RWPE2 (cell line): ENCODE measurements around the gene PCCA.

Source experiments
- ATAC-seq: fragments of 200-7000 bp; cut with Tn5 transposase; 3 replicates; pipeline ENCODE4 v1.9.1; 2021; ENCODE audit warnings: low read depth
- DNase-seq: peaks from one replicate; pipeline ENCODE4 v3.0.0-alpha.2; 2020; ENCODE audit warnings: low spot score
- H3K27ac ChIP-seq: fragments of 450-650 bp; 2 replicates; pipeline ENCODE4 v1.5.1; 2017; ENCODE audit warnings: mild to moderate bottlenecking; ENCODE audit not compliant: poor library complexity, severe bottlenecking
- H3K27me3 ChIP-seq: fragments of 250-450 bp; sonication (Bioruptor Pico); 2 replicates; pipeline ENCODE4 v1.5.1; 2021; ENCODE audit warnings: mild to moderate bottlenecking, moderate library complexity; ENCODE audit not compliant: insufficient read depth, poor library complexity, severe bottlenecking
- H3K36me3 ChIP-seq: fragments of 250-450 bp; sonication (Bioruptor Pico); 2 replicates; pipeline ENCODE4 v1.5.1; 2020; ENCODE audit warnings: low read depth, mild to moderate bottlenecking, moderate library complexity
- H3K4me1 ChIP-seq: fragments of 250-450 bp; sonication (Bioruptor Pico); 2 replicates; pipeline ENCODE4 v1.5.1; 2021; ENCODE audit warnings: mild to moderate bottlenecking, moderate library complexity; ENCODE audit not compliant: insufficient read depth, poor library complexity, severe bottlenecking
- H3K4me3 ChIP-seq: fragments of 250-450 bp; sonication (Bioruptor Pico); 2 replicates; pipeline ENCODE4 v1.5.1; 2021; ENCODE audit warnings: mild to moderate bottlenecking, moderate library complexity; ENCODE audit not compliant: severe bottlenecking
- H3K9me3 ChIP-seq: fragments of 250-450 bp; sonication (Bioruptor Pico); 2 replicates; pipeline ENCODE4 v1.5.1; 2021; ENCODE audit warnings: mild to moderate bottlenecking, moderate library complexity; ENCODE audit not compliant: severe bottlenecking
- TF ChIP-seq, protein P1 (sequence below): fragments of 450-650 bp; IDR thresholded peaks from one replicate; pipeline ENCODE4 v1.5.1; 2017; ENCODE audit warnings: mild to moderate bottlenecking, moderate library complexity; ENCODE audit not compliant: poor library complexity, severe bottlenecking

The PCCA gene

DNA sequence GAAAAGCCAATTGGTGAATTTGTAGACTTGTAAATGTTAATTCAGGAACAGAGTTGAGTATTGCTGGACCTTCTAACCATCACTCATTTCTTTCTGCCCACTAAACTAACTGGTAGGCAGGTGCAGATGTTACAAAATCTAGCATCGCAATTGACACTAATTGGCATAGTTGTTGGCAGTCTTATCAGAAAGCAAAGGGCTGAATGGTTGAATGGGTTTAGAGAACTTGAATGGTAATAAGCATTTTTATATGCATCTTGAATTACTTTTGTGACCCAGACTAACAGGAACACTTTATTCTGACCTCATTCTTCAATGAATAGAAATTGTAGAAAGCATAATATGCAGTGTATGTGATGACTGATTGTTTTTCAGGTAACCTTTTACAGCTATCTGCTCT lies 310.6 kb downstream of the PCCA start:
- DNase-seq (no peak), ATAC-seq (no peak)
- Histone ChIP-seq H3K36me3 (no peaks in the 10 kb centered on the region), H3K9me3 (no peaks in the 10 kb centered on the region), H3K4me1 (no peaks in the 10 kb centered on the region), H3K27ac (no peak overlapping the region), H3K4me3 (no peak overlapping the region), H3K27me3 (no peaks in the 10 kb centered on the region)
- TF ChIP-seq, protein P1, sequence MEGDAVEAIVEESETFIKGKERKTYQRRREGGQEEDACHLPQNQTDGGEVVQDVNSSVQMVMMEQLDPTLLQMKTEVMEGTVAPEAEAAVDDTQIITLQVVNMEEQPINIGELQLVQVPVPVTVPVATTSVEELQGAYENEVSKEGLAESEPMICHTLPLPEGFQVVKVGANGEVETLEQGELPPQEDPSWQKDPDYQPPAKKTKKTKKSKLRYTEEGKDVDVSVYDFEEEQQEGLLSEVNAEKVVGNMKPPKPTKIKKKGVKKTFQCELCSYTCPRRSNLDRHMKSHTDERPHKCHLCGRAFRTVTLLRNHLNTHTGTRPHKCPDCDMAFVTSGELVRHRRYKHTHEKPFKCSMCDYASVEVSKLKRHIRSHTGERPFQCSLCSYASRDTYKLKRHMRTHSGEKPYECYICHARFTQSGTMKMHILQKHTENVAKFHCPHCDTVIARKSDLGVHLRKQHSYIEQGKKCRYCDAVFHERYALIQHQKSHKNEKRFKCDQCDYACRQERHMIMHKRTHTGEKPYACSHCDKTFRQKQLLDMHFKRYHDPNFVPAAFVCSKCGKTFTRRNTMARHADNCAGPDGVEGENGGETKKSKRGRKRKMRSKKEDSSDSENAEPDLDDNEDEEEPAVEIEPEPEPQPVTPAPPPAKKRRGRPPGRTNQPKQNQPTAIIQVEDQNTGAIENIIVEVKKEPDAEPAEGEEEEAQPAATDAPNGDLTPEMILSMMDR = no peak

DNA sequence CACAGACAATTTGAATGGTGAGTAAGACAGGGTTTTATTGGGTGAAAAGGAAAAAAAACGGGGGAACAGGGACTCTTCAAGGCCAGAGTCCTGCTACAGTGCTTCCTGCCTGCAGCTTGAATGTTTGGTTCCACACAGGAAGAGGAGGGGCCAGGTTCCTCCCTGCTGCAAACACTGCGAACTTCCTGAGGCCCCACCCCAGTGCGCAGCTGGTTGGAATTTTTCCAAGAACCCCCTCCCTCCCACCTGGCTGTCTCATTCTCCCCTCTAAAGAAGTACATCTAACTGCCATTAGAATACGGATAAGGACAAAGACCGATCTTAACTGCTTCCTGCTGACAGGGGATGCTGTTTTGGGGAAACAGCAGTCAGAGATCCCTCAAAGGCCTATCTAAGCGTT lies 314.8 kb downstream of the PCCA start:
- Histone ChIP-seq H3K9me3 (no peaks in the 10 kb centered on the region), H3K4me1 (no peaks in the 10 kb centered on the region), H3K4me3 (no peak overlapping the region), H3K27ac (no peak overlapping the region), H3K36me3 (no peaks in the 10 kb centered on the region), H3K27me3 (no peaks in the 10 kb centered on the region)
- ATAC-seq (no peak), DNase-seq (no peak)
- TF ChIP-seq, protein P1 = no peak

DNA sequence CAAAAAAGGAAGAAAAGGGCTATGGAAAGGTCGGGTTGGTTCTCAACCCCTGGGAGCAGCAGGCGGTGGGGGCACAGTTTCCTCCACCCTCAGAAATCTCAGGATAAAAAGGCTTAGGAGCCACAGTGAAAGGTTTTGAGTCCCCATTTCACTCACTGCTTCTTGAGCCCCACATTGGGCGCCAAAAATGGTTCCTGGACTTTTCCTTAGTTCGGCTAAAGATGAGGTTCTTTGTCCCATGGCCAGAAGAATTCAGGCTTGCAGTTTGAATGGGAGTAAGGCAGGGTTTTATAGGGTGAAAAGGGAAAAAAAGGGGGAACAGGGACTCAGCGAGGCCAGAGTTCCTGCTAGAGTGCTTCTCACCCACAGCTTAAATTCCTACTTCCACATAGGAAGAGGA lies 320.2 kb downstream of the PCCA start:
- Histone ChIP-seq H3K27me3 (no peaks in the 10 kb centered on the region), H3K9me3 (peaks cover 7% of the 10 kb centered on the region), H3K36me3 (no peaks in the 10 kb centered on the region), H3K27ac (no peak overlapping the region), H3K4me1 (no peaks in the 10 kb centered on the region), H3K4me3 (no peak overlapping the region)
- no peak for DNase-seq
- TF ChIP-seq, protein P1 = no peak
- no peak for ATAC-seq

DNA sequence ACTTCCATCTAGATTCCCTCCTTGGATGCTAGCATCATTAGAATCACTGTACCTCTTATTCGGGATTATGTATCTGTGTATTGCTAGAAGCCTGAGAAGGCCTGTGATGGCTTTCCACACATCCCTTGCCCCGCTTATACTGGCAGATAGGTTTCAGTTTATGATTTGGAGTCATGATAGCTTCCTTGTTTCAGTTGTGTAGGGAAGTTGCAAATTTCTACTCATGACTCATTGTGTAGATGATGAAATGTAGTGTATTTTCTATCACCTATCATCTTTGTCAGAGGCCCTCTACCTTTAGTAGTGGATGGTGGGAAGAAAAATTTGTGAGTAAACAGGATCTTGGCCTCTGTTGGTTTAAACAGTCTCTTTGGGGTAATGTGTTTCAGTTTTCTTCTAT lies 334.5 kb downstream of the PCCA start:
- no peak for DNase-seq
- Histone ChIP-seq H3K36me3 (no peaks in the 10 kb centered on the region), H3K4me1 (no peaks in the 10 kb centered on the region), H3K4me3 (no peak overlapping the region), H3K9me3 (no peaks in the 10 kb centered on the region), H3K27ac (no peak overlapping the region), H3K27me3 (no peaks in the 10 kb centered on the region)
- 0 out of 3 replicates have a peak, but pooled peaks have one; percentile 29 for ATAC-seq
- TF ChIP-seq, protein P1 = no peak

DNA sequence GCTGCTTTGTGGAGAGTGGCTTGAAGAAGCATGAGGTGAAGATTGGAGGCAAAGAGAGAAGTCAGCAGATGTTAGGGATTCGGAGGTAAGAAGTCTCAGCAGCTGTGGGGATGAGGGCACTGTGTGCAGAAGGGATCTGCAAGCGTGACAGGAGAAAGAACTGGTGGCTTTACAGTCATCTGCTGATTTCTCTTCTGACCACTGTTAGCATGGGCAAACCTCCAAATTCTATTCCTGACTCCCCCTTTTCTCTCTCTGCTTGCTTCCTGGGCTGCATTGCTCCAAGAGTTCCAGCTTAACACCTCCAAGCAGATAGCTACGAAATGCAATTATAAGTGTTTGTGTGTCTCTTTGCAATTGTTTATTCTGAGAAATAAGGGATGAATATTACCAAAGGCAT lies 340.1 kb downstream of the PCCA start:
- Histone ChIP-seq H3K27me3 (no peaks in the 10 kb centered on the region), H3K4me1 (peaks cover 6% of the 10 kb centered on the region), H3K9me3 (no peaks in the 10 kb centered on the region), H3K36me3 (no peaks in the 10 kb centered on the region), H3K4me3 (no peak overlapping the region), H3K27ac (no peak overlapping the region)
- TF ChIP-seq, protein P1 = no peak
- DNase-seq (no peak), ATAC-seq (no peak)
